Fibroblast of lung (primary cell): ENCODE measurements around the gene ZDHHC12.

Experiments used
- CTCF ChIP-seq, 2 donors: IDR thresholded peaks in 1 of 2; conservative IDR thresholded peaks in 1 of 2; 1 replicate in 1 of 2; 2 replicates in 1 of 2; pipeline ENCODE4 v1.5.1; 2011 to 2012; ENCODE audit warnings: low read length in 2 of 2, control low read depth in 1 of 2, inconsistent platforms in 1 of 2, low read depth in 1 of 2, mild to moderate bottlenecking in 1 of 2
- EZH2 ChIP-seq: IDR thresholded peaks from 2 replicates; pipeline ENCODE4 v1.5.1; 2012; ENCODE audit warnings: low read length, control low read depth, mild to moderate bottlenecking; ENCODE audit errors: missing control alignments

DNA sequence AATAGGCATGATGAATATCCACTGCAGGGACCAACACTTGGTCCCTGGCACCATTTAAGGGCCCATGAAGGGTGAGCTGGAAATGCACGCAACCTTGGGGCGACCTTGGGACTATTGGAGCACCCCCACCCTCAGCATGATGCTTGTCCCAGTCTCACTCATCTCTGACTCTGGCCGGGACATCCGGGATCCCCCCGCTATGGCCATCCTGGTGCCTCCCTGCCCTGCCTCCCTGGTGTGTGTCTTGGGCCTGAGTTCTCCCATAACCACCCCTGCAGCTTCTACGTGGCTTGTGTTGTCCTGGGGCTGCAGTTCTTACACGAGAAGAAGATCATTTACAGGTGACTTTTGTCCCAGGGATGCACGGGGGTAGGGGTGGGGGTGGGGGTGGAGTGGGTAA lies 5.9 kb downstream of the ZDHHC12 start:
- TF ChIP-seq EZH2, result no peak
- TF ChIP-seq CTCF (conservative IDR thresholded peaks at IDR 0.05 in 1 of 2, IDR thresholded peaks at IDR 0.05 in 1 of 2; ENCODE audit: low read depth in 1 of 2, low read length in 2 of 2), result no peak
